GM19193 (cell line): ENCODE measurements around the gene NECTIN4.

Experiments
- POLR2A ChIP-seq: IDR thresholded peaks from 4 replicates; pipeline ENCODE4 v1.6.1; 2011; ENCODE audit not compliant: insufficient read depth, insufficient read length; ENCODE audit errors: extremely low read depth

NECTIN4 gene

DNA sequence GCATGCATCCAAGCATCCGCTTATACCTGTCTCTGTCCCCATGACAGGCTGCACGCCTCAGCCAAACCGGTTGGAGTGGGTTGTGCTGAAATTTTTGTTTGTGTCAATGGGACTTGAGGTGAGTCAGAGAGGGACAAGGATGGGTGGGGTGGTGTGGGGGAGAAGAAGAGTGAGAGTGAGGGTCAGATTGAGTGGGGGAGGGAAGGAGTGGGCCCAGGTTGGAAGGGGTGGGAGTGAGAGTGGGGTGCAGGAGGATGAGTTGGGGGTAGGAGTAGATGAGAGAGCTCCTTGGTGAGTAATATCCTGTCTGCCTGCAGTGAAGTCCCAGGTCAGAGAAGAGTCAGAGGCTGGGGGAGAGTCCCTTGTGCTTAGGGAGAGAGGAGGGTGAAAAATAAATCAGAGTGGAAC, 3.3 kb upstream of the NECTIN4 start:
- TF ChIP-seq POLR2A, result no peak

- TF ChIP-seq POLR2A, result no peak
Measured at GRCh38 chr1:161091796-161092507, 2.6 kb upstream of the NECTIN4 start.

DNA sequence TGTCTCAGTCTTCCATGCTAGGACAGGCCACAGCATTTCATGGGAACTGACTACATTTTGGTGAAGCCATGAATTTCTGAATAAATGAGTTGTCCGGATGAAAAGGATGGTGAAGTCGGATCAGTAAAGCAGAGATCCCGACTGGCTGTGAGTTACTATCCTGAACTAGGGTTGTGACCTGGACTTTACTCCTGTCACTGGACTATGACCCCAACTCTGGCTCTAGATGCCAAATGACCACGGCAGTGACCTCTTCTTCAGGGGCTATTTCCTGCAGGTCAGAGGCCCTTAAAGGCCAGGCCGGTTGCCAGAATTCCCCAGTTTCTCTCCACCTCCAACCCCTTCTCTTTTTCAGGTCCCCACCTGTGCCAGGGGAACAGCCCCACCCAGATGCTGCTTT, 1.7 kb upstream of the NECTIN4 start:
- no peak for TF ChIP-seq POLR2A

GRCh38 chr1:161090617-161091016, 1.3 kb upstream of the NECTIN4 start:
- no peak for TF ChIP-seq POLR2A

DNA sequence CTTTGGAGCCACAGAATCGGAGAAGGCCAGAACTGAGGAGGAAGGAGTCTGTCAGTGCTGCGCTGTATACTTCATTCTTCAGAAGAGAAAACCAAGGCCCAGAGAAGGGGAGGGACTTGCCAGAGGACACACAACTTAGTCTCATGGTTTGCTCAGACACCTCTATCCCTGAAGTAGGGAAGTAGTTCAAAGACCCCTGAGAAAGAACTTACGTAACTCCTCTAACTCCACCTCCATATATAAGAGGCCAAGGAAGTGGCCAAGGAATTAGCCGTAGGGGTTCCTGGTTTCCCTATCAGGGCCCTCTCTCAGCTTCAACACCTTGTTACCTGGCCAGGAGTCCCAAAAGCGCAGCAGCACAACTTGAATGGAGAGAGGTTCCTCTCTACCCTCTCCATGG, 580 bp upstream of the NECTIN4 start:
- TF ChIP-seq POLR2A, result no peak

DNA sequence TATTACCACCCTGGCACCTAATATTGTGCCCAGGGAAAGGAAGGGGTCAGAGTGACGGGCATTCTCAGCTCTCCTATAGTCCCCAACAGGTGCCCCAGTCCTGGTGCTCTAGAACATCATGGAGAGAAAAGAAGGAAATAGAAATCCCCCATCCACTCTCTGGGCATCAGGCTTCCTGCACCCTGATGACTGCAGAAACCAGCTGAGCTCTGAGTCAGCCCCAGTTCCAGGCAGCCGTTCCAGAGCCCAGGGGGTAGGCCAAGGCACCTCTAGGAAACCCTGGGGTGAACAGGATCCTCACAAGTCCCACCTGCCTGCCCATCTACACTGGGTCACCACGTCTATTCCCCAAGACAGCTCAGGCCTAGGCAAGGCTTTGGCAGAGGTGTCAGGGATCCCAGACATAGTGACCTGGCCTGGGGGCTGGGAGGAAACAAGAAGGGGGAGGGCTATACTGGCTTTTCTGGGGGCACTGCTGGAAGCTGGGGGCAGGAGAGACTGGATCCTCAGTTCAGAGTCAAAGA, 709 bp downstream of the NECTIN4 start:
- no peak for TF ChIP-seq POLR2A

DNA sequence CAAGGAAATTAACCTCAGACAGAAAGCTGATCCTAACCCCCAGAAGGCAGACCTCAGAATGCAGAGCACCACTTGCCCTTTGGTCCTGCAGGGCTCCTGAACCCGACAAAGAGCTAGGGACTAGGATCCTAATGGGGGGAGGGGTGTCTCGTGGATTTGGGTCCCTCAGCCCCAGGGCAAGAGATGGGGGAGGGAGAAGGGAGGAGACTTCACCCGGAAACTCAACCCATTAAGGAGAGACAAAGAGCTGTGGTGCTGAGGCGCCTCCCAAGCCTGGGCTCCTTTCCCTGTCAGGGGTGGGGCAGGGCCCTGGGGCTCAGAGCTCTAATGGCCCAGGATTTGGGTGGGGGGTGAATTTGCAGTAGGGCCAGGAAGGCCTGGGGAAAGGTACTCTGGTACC, 2.9 kb downstream of the NECTIN4 start:
- TF ChIP-seq POLR2A, result no peak

GRCh38 chr1:161085165-161085564, 4.2 kb downstream of the NECTIN4 start:
- no peak for TF ChIP-seq POLR2A

- no peak for TF ChIP-seq POLR2A
Measured at GRCh38 chr1:161084597-161084988, 4.8 kb downstream of the NECTIN4 start.

DNA sequence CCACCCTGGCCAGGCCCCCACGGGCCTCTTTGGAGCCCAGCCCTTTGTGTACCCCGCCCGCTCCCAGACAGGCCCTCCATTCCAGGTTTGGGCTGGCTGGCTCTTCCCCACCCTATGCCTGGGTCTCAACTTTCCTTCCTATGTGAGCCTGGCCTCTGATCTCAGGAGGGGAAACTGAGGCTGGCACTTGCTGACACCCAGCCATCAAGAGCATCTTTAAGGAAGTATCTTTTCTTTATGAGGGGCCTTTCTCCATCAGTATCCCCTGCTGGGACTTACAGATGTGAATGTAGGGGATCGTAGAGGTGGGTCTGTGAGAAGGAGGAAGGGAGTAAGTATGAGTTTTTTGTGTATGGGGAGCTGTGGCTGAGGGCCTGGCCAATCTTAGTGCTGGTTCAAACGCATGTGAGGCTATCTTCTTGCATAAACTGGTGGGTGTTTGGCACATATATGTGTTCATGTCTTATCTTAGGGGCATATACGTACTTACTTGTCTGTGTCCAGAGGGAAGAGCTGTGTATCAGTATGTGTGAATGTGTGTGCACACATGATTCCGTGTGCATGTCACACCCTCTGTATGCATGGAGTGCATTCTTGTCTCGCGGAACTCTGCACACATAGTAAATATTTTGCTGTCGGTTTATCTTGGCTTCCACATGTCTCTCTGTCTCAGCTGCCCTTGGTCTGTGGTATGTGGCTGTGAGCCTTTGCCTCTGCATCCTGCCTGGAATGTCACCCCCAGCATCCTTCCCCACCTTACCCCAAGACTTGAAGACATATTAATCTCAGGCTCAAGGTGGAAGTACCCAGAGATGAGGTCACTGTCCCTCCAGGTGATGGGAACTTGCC, 5.4 kb downstream of the NECTIN4 start:
- no peak for TF ChIP-seq POLR2A

DNA sequence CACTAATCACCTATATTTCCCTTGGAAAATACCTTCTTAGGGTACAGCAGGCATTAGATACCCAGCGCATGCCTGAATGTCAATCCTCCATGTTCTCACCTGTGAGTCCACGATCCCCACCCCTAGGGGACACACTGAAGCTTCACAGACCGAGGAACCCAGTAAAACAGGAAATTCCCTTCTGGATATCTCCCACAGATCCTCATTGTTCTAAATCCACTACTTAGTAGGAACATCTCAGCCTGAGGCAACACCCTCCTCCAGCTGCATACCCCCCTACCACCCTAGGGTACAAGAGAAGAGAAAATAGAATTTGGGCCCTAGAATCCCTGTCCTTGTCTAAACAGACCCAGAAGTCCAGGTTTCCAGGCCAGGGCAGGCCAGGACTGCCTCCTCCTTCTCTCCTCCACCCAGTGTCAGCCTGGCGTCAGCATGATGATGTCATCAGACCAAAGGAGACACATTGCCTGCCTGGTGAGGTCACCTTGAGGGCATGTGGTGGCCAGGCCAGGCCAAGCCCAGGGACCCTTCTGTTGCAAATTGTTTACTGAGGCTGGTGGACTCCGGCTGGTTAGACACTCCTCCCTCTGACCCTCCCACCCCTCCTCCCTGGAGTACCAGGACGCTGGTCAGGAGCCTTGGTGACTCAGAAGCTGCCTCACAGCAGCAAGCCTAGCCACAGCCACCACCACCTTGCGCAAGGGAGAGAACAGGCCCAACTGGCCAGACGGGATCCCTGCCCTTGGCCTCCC, 6.2 kb downstream of the NECTIN4 start:
- TF ChIP-seq POLR2A, result no peak

GRCh38 chr1:161082483-161082882, 6.9 kb downstream of the NECTIN4 start:
- TF ChIP-seq POLR2A, result no peak

GRCh38 chr1:161081519-161081918, 7.8 kb downstream of the NECTIN4 start:
- TF ChIP-seq POLR2A, result no peak

GRCh38 chr1:161080441-161081405, 8.6 kb downstream of the NECTIN4 start:
- TF ChIP-seq POLR2A, result no peak

- no peak for TF ChIP-seq POLR2A
Measured at GRCh38 chr1:161079436-161080110, 9.8 kb downstream of the NECTIN4 start.
